HG03457 (cell line): ENCODE measurements around the gene BRI3.
"Not testable (repeated sequence)": the region's sequence is repeated elsewhere in the genome, so short reads cannot be mapped to it uniquely, and the experiment has no call there.

ENCODE experiments used
- ATAC-seq: cut with Tn5 transposase; IDR thresholded peaks from one replicate; pipeline ENCODE4 v1.9.1; 2021; ENCODE audit warnings: moderate number of reproducible peaks; ENCODE audit not compliant: unreplicated experiment

Gene BRI3

GRCh38 chr7:98303906-98304305 is 22.4 kb downstream of the BRI3 start:
- no peak for ATAC-seq

DNA sequence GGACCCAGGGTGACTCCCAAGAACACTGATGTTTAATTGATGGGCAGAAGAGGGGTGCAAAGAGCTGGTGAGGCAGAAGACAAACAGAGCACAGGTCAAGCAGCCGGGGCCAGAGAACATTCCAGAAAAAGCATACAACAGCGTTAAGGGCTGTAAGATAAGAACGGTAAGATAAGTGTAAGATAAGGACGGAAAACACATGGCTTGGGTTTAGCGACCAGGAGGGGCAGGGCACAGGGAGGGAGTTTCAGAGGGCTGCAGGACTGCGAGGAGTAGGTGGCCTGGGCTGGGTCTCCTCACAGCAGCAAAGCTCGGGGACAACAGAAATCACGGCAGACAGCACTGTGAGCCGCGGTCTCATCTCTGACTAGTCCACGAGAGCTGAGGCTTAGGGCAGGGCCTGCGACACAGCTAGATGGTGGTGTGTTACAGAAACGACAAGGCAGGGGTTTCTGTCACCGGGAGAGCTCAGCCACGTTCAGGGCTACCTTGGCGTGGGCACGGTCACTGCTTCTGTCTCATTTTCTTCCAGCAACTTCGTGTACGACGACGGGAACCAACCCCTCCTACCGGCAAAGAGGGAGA is 24.6 kb downstream of the BRI3 start:
- ATAC-seq, result no peak

GRCh38 chr7:98307971-98308466 is 26.5 kb downstream of the BRI3 start:
- no peak for ATAC-seq

- ATAC-seq, result no peak
Observed at GRCh38 chr7:98309566-98309965, 28.1 kb downstream of the BRI3 start.

DNA sequence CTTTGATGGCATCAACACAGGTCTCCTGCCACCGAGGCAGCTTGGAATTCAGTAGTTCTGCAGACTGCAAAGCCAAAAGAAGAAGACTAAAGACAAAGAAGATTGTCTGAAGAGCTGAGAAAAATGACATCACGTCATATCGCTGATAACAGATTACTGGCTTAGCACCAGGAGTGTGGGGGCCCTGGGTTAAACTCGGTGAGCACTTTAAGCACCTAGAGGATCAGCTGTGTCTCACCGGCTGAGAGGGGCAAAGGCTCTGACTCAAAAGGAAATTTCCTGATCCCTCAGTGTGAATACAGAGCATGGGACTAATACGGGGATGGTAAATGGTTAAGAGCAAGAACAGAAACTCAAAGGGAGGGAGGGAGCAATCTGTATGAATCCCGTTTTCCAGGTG is 30.7 kb downstream of the BRI3 start:
- no peak for ATAC-seq

GRCh38 chr7:98314469-98314868 is 33.0 kb downstream of the BRI3 start:
- no peak for ATAC-seq

DNA sequence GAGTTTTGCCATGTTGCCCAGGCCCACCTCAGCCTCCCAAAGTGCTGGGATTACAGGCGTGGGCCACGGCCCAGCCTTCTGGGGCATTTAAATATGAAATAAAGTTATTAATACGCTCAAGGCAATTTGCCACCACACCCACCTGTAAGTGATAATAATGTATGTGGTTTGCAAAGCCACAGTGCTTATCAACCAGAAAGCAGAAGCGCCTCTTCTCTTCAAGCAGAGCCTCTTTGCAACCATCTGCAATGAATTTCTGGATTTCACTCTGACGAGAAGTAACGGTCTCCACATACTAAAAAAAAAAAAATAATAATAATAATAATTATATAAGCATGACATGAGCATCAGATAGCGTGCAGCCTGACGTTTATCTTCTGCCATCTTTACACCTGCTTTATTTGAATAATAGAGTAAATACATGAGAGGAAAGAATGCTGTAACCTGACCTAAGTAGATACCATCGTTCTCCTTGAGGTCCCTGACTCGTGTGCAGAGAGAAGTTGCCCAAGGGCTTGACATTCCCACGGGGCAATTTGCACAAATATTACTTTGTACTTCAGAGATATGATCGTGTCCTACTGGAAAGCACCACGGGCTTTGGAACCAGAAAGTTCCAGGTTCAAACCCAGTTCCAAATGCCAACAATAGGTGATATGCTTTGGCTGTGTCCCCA is 34.0 kb downstream of the BRI3 start:
- no peak for ATAC-seq

DNA sequence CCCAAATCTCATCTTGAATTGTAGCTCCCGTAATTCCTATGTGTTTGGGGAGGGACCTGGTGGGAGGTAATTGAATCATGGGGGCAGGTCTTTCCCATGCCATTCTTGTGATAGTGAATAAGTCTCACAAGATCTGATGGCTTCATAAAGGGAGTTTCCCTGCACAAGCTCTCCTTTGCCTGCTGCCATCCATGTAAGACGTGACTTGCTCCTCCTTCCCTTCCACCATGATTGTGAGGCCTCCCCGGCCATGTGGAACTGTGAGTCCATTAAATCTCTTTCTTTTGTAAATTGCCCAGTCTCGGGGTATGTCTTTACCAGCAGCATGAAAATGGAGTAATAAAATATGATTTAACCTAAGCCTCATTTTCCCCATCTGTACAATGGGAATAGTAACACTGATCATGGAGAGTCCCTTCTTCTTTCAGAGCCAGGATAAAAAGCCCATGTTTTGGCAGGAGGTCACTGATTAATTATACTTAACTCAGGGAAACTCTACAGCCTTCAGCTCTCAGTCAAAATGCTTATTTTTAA is 34.6 kb downstream of the BRI3 start:
- not testable (repeated sequence) for ATAC-seq

DNA sequence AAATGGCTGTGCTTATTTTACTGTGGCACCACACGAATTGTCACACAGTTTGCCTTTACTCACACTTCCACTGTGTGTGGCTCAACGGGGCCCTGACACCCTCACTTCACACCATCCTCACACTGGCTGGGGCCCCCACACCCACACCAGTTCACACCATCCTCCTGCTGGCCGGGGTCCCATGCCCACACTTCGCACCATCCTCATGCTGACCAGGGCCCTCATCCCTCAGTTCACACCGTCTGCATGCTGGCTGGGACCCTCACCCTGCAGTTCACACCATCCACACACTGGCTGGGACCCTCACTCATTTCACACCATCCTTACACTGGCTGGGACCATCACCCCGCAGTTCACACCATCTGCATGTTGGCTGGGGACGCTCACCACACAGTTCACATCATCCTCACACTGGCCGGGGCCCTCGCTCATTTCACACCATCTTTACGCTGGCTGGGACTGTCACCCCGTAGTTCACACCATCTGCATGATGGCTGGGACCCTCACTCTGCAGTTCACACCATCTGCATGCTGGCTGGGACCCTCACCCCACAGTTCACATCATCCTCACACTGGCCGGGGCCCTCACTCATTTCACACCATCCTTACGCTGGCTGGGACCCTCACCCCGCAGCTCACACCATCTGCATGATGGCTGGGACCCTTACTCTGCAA is 36.0 kb downstream of the BRI3 start:
- ATAC-seq, result no peak

DNA sequence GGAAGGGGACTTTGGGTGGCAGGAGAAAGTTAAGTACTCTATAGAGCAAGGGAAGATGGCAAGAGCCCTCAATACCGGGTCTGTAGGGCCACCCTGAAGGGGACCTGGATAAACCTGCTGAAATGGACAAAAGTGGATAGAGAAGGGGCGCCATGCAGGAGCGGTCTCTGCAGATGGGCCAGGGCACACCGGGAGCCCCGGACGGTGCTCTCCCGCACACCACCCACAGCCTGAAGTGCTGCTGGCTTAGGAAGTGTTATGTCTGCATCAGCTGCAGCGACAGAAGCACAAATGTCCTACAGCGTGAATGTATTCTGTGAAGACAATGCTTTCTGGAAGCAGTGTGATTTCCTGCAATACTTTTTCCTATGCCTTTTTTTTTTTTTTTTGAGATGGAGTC is 37.7 kb downstream of the BRI3 start:
- ATAC-seq, result no peak

DNA sequence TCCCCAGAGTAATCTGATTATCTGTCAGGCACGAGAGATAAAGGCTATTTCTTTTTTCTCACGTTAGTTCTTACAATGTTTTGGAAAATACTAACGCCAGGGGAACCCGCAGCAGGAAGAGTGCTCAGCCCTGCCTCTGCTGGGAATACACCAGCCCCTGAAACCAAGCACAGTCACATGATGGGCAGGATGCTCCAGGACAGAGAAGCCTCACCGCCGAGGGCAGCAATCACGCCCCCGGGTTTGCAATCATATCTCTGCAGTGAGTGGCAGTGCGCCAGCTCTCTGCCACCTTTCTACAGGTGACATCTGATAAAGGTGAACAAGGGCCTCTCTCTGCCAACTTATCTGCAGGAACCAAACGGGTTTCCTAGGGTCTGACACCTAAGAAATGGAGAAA is 39.8 kb downstream of the BRI3 start:
- no peak for ATAC-seq

DNA sequence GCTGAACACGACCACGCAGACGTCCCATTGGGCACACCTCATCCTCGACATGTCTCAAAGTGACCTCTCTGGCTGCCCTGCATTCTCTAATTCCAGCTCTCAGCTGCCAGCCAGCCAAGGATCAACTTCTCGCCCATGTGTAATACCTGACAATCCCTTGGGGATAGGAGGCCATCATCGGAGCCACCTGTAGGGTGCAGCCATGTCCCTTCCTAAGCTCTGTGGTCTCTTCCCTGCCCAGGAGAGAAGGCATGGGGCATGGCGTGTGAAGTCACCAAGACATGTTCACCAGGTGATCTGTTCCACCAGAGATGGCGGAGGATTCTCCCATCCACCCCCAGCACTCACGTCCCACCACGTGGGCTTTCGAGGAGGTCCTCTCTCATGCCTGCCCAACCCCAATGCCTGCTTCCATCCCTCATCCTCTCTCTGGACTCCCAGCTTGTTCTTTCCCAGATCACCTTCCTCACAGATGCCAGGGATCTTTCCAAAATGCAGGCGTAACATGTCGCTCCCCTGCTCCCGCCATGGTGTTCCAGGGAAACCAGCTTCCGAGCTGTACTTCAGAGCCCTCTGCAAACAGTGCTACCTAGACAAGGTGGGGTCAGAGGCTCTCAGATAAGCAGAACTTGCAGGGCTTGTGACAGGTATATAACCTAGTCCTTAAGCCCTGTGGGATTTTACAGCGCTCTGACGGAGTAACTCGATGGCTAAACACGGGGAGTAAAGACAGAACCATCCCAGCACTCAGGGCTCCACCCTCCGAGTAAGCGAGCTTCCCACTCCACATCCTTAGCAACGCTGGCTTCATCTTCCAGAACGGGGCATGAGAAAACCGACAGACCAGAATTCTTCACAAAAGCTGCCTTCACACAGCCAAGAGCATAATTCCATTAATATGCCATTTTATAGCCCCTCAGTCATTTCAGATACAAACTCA is 41.1 kb downstream of the BRI3 start:
- no peak for ATAC-seq

DNA sequence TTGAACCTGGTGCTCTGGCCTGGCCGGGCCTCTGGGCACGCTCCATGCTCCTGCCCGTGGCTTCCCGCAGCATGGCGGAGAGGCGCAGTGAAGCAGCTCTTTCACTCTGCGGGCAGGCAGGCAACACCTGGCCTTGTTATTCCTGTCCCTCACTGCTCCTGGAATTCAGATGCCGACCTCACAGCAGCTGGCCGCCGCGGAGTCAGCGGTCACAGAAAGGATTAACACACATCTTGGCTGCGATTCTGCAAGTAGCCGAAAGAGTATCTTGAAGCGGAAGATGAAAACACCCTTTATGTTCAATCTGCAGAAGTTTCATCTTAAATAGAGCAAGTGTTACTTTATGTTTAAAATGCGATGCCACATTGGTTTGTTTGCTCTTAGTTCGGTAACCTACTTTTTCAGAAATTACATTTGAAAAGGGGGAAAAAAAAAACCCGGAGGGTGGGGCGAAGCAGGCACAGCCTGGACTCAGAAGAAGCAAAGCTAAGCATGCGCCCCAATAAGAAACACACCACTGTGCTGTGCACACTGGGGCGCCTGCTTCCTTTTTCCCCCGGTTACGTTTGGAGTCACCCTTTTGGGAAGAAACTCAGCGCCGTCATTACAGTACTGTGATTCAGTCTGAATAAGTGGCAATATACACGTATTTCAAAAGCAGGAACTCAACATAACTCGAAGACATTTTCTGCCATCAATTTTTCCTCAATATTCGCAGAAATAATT is 42.3 kb downstream of the BRI3 start:
- no peak for ATAC-seq

GRCh38 chr7:98324782-98325181 is 43.3 kb downstream of the BRI3 start:
- ATAC-seq, result no peak

- no peak for ATAC-seq
Observed at GRCh38 chr7:98329100-98329790, 47.8 kb downstream of the BRI3 start.

- ATAC-seq, result no peak
Observed at GRCh38 chr7:98329791-98330373, 48.4 kb downstream of the BRI3 start.

- ATAC-seq, result no peak
Observed at GRCh38 chr7:98330926-98331529, 49.5 kb downstream of the BRI3 start.

- ATAC-seq, result no peak
Observed at GRCh38 chr7:98334081-98334480, 52.6 kb downstream of the BRI3 start.
